Omental fat pad (tissue), 4 donors: ENCODE measurements around the gene TP63. TPM values are rescaled to one million over a fixed set of nuclear protein-coding genes. Genes with fewer than 3 reads are reported as not detected.
"Not testable (repeated sequence)": the region's sequence is repeated elsewhere in the genome, so short reads cannot be mapped to it uniquely, and the experiment has no call there.

ENCODE experiments used
- ATAC-seq: fragments of 150-250 bp; one replicate; pipeline ENCODE4 v1.9.1; 2016; ENCODE audit warnings: mild to moderate bottlenecking, moderate library complexity; ENCODE audit not compliant: low FRiP score
- DNase-seq: peaks from one replicate; pipeline ENCODE4 v3.0.0-alpha.2; 2019; ENCODE audit warnings: low spot score
- total RNA-seq, 4 donors: library from RNA; depleted of rRNA; stranded (reverse); fragments of >200 nt; gene quantifications; one replicate each; pipeline ENCODE4 v1.1.0, GENCODE V29; 2016
- TF ChIP-seq, protein P1 (sequence below), 3 donors: fragments of 450-650 bp; IDR thresholded peaks; one replicate each; pipeline ENCODE4 v1.5.1; 2016 to 2017; ENCODE audit warnings: antibody characterized with exemption in 3 of 3, mild to moderate bottlenecking in 3 of 3, moderate library complexity in 2 of 3

TP63 gene
- total RNA-seq, 4 donors from 2014 or later = 0.19 to 0.24 TPM; not detected in 2

DNA sequence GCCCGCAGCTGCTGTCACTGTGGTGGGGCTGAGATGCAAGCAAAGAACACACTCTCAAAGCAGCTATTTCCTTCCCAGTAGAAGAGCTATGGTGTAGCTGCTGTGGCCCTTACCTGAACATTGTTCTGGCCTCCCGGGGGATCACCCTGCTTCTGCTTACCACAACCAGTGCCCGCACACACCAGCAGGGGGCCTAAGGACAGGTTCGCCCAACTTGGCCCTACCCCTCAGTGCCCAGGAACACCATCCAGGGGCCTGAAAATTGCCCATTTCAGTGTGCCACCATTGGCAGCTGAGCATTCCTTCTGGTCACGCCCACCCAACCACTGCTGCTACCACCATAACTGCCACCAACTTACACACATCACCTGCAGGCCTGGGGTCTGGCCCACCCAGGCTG is 113.0 kb downstream of the TP63 start:
- TF ChIP-seq, protein P1, sequence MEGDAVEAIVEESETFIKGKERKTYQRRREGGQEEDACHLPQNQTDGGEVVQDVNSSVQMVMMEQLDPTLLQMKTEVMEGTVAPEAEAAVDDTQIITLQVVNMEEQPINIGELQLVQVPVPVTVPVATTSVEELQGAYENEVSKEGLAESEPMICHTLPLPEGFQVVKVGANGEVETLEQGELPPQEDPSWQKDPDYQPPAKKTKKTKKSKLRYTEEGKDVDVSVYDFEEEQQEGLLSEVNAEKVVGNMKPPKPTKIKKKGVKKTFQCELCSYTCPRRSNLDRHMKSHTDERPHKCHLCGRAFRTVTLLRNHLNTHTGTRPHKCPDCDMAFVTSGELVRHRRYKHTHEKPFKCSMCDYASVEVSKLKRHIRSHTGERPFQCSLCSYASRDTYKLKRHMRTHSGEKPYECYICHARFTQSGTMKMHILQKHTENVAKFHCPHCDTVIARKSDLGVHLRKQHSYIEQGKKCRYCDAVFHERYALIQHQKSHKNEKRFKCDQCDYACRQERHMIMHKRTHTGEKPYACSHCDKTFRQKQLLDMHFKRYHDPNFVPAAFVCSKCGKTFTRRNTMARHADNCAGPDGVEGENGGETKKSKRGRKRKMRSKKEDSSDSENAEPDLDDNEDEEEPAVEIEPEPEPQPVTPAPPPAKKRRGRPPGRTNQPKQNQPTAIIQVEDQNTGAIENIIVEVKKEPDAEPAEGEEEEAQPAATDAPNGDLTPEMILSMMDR (IDR thresholded peaks at IDR 0.05) = no peak
- ATAC-seq = no peak

DNA sequence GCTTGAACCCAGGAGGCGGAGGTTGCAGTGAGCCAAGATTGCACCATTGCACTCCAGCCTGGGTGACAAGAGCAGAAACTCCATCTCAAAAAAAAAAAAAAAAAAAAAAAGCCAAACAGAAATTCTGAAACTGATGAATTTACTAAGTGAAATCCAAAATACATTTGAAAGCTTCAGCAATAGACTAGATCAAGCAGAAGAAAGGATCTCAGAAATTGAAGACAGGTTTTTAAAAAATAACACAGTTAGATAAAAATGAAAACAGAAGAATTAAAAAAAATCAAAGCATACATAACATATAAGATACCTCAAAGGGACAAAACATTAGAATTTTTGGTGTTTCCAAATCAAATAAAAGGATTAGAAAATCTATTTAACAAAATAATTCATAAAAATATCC is 114.4 kb downstream of the TP63 start:
- DNase-seq (no peak), ATAC-seq (no peak)
- TF ChIP-seq, protein P1 (IDR thresholded peaks at IDR 0.05) = no peak

More for the DNA sequence above, 113.0 kb downstream of the TP63 start:
- no peak for DNase-seq

DNA sequence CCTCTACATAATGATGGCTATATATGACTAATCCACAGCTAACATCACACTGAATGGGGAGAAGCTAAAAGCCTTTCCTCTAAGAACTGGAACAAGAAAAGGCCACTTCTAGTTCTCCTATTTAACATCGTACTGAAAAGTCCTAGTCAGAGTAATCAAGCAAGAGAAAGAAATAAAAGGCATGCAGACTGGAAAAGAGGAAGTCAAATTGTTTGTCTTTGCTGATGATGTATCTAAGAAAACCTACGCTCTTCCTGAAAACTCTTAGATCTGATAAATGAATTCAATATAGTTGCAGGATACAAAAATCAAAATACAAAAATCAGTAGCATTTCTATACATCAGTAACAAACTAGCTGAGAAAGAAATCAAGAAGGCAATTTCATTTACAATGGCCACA is 116.9 kb downstream of the TP63 start:
- no peak for DNase-seq
- TF ChIP-seq, protein P1 (IDR thresholded peaks at IDR 0.05) = no peak
- ATAC-seq = no peak

DNA sequence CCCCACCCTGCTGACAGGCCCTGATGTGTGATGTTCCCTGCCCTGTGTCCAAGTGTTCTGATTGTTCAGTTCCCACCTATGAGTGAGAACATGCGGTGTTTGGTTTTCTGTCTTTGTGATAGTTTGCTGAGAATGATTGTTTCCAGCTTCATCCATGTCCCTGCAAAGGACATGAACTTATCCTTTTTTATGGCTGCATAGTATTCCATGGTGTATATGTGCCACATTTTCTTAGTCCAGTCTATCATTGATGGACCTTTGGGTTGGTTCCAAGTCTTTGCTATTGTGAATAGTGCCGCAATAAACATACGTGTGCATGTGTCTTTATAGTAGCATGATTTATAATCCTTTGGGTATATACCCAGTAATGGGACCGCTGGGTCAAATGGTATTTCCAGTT is 119.8 kb downstream of the TP63 start:
- not testable (repeated sequence) for DNase-seq, ATAC-seq

DNA sequence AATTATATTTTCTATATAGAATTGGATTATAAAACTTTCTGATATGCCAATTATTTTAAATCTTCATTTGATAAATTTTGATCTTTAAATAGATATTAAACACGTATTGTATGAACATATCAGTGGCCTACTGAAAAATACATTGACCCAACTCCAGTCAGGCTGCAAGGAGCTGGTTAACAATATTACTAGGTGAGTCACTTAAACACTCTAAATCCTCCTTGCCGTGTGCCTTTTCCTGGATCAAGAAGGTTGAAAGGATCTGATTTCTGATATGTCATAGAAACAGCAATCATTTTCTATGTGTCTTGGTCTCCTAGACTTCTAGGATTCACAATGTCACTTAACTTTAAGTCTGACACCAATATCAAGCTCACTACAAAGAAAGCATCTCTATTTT is 123.2 kb downstream of the TP63 start:
- TF ChIP-seq, protein P1 (IDR thresholded peaks at IDR 0.05) = no peak
- no peak for DNase-seq
- no peak for ATAC-seq

DNA sequence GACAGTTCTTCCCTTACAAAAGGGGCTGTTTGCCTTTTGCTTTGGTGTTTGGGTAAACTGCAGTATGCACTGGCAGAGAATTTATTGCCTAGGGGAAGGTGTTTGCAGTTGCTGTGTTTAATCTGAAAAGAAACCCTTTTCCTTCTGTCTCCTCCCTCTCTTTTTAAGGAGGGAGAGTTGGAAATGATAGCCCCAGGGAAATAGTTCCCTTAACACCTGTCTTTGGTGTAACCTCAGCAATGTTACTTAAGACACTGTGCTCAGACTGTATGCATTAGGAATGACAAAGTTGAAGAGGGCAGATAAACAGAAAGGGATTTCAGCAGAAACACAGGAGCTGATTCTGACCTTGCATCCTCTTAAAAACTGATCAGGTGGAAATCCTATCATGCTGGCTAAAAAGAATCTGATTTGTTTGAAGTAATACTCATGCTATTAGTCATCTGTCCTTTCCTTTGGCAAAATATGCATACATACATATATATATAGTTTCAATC is 125.4 kb downstream of the TP63 start:
- DNase-seq (no peak), ATAC-seq (no peak)
- TF ChIP-seq, protein P1 (IDR thresholded peaks at IDR 0.05) = no peak

DNA sequence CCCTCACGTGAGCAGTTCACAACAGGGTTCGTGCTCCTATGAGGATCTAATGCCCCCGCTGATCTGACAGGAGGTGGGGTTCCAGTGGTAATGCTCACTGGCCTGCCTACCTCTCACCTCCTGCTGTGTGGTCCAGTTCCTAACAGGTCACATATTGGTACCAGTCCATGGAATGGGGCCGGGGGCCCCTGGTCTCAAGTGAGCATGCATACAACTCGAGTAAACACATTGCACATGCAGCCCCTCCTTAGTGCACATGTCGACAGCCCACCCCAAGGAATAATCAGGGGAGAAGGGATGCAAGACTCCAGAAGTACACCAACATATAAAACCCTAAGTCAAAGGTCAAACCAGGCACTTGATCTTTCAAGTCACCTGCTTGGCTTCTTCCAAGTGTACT is 127.0 kb downstream of the TP63 start:
- ATAC-seq = no peak
- no peak for DNase-seq
- TF ChIP-seq, protein P1 (IDR thresholded peaks at IDR 0.05) = no peak

DNA sequence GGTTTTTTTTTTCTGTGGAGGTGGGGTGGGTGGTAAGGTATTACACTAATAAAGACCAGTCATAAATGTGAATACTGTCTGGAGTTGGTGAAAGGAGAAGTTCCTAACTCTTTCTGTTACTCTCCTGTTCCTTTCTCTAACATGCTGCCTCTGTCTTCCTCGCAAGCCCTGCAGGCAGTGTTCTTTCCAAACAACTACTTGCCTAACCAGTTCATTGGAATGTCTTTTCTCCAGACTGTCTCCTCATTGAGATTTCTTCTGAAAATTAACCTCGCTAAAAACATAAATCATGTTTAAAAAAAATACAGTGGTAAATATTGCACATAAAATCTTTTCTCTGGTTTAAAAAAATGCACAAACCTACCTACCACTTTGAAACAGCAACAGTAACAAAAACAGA is 135.2 kb downstream of the TP63 start:
- DNase-seq (no peak), ATAC-seq (no peak)

More for the DNA sequence above, 135.2 kb downstream of the TP63 start:
- TF ChIP-seq, protein P1 (IDR thresholded peaks at IDR 0.05) = no peak
